Glomerular endothelial cell (primary cell): ENCODE results near the gene PIK3R5. TPM values are rescaled to one million over a fixed set of nuclear protein-coding genes. Genes with fewer than 3 reads are reported as not detected.
A peak's percentile ranks its signal among the peaks of the same experiment; 100 is the strongest.

Experiments
- DNase-seq: peaks from one replicate; pipeline ENCODE4 v3.0.0-alpha.2; 2011; ENCODE audit warnings: low read depth, low spot score; ENCODE audit errors: extremely low read depth
- total RNA-seq: library from RNA; depleted of rRNA; stranded (reverse); fragments of >200 nt; gene quantifications from 2 replicates; pipeline ENCODE4 v1.2.3, GENCODE V29; 2015

The PIK3R5 gene
- total RNA-seq, 1 donor from 2014 or later: not detected

DNA sequence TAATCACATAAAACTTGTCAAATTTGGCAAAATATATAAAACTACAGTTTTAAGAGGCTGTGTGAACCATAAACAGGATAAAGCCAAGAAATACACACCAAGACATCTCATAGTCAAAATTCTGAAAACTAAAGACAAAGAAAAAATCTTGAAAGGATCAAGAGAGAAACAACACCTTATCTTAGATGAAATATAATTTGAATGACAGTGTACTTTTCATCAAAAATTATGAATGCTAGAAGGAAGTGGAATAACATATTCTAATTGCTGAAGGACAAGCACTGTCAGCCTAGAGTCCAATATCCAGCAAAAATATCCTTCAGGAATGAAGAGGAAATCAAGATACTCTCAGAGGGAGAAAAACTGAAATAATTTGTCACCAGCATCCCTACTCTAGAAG, 37.2 kb downstream of the PIK3R5 start:
- no peak for DNase-seq

- no peak for DNase-seq
Measured at GRCh38 chr17:8927395-8927794, 38.1 kb downstream of the PIK3R5 start.

DNA sequence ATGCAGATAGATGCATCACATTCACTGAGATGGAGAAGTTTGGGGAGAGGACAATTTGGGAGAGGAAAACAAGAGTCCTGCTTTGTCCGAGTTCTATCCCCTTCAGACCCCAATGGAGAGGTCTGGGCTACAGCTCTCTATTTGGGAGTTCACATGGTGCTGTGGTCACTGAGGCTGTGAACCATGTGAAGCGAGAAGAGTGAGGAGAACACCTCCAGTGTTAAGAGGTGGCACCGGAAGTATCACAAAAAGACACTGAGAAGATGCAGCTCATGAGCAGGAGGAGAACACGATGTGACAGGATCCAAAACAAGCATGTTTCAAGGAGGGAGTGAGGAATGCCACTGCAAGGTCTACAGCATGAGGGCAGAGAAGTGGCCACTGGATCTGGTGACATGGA, 39.7 kb downstream of the PIK3R5 start:
- DNase-seq: no peak

- no peak for DNase-seq
Measured at GRCh38 chr17:8925141-8925540, 40.4 kb downstream of the PIK3R5 start.

GRCh38 chr17:8924595-8924994, 40.9 kb downstream of the PIK3R5 start:
- no peak for DNase-seq

GRCh38 chr17:8923762-8924161, 41.7 kb downstream of the PIK3R5 start:
- no peak for DNase-seq

GRCh38 chr17:8922928-8923327, 42.6 kb downstream of the PIK3R5 start:
- no peak for DNase-seq

DNA sequence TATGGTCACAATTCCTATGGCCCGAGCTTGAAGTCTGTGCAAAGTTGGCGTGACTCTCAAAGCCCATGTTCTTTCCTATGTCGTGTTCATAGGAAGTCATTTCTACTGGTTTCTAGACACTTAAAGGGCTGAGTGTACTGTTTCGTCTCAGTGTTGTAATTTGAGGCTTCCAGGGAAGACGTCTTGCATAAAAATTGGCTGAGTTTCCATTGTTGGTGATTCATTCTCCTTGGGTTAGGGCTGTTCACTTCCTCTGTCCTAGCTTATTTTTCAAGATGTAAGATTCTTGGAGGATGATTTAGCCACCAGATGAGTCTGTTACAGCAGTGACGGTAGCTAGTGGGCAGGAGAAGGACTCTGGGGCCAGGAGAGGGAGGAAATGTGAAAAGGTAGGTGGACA, 43.1 kb downstream of the PIK3R5 start:
- DNase-seq: peak; percentile 51

GRCh38 chr17:8921147-8921546, 44.4 kb downstream of the PIK3R5 start:
- DNase-seq: no peak

DNA sequence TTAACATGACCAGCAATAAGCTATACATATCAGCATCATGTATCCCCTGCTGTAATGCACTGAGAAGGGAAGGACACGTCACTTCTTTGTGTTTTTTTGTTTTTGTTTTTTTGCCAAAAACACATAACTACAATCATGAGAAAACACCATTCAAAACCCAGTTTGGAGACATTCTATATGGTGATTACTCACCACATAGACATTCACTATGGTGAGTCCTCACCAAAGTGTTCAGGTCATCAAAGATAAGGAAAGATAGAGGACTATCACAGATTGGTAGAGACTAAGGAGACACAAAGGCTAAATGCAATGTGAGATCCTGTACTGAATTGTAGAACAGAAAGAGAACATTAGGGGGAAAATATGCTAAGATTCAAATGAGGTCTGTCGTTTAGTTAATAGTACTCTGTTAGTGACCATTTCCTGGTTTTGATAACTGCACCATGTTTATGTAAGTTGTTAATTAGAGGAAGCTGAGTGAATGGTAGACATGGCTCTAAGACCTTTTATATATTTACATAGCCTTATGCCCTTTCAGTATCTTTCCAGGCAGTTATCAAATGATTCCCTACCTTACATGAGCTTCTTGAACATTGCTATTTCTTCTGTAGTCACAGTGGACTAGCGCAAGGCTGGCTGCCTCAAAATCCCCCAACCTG, 46.6 kb downstream of the PIK3R5 start:
- no peak for DNase-seq

GRCh38 chr17:8916466-8916865, 49.0 kb downstream of the PIK3R5 start:
- no peak for DNase-seq

GRCh38 chr17:8914554-8914953, 51.0 kb downstream of the PIK3R5 start:
- DNase-seq: no peak

DNA sequence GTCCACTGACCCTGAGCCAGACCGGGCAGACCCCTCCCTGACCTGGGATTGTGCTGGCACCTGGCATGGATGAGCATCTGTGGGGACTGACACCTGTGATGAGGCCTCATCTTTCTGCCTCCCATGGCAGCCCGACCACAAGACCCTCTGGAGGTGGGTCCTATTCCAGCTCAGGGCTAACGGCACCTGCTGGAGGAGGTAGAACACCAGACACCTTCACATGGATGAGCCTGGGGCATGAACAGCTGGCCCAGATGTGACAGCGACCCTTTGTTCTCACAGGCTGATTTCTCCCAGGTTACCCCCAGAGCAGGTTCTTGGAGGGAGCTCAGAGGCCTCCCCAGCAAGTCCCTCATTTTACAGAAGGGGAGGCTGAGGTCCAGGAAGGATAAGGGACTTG, 51.6 kb downstream of the PIK3R5 start:
- no peak for DNase-seq

DNA sequence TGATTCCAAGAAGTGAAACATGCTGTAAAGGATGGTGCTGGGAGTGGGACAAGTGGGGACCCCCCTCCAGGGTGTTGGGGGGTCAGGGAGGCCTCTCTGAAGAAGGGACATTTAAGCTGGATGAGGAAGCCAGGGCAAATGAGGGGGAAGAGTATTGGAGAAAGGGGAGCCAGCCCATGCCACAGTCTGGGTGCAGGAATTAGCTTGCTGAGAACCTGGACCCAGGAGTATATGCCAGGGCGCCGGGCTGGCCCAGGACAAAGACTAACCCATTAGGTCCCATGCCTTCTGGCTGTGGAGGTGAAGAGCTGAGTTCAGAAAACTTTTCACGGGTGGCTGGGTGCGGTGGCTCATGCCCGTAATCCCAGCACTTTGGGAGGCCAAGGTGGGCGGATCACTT, 52.4 kb downstream of the PIK3R5 start:
- no peak for DNase-seq

DNA sequence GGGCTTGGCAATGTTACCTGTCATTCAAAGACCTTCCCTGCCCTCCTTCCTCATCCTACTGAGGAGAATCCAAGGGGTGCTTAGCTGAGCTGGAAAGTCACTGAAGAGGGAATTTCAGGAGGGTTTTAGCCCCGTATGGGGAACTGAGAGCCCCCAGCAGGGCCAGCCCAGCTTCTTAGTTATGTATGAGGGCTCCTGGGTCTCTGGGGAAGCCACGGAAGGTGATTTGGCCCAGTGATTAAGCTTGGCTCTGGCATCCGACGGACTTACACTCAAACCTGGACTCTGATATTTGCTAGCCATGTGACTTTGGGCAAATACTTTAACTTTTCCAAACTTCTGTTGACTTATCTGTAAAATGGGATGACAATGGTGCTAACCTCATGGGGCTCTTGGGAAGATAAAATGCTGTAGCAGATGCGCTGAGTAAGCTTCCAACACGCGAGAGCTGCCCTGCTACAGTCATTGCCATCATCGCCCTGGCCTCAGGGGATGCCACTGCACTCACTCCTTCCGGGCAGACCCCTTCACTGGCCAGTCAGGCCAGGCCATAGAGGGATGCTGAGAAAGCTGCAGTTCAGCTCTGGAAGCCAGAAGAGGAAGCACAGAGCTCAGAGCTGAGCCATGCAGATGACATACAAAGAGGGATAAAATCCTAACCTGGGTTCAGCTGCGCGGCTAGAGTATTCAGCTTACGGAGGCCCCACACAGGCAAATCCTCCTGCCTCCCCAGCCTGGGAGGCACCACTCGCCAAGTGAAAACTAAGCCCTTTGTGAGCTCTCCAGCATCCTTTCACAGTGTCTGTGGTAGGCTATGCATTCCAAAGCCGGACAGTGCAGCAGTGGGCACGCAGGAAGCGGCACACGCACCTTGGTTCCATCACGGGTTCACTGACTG, 53.2 kb downstream of the PIK3R5 start:
- DNase-seq: no peak

- no peak for DNase-seq
Measured at GRCh38 chr17:8910969-8911604, 54.4 kb downstream of the PIK3R5 start.

DNA sequence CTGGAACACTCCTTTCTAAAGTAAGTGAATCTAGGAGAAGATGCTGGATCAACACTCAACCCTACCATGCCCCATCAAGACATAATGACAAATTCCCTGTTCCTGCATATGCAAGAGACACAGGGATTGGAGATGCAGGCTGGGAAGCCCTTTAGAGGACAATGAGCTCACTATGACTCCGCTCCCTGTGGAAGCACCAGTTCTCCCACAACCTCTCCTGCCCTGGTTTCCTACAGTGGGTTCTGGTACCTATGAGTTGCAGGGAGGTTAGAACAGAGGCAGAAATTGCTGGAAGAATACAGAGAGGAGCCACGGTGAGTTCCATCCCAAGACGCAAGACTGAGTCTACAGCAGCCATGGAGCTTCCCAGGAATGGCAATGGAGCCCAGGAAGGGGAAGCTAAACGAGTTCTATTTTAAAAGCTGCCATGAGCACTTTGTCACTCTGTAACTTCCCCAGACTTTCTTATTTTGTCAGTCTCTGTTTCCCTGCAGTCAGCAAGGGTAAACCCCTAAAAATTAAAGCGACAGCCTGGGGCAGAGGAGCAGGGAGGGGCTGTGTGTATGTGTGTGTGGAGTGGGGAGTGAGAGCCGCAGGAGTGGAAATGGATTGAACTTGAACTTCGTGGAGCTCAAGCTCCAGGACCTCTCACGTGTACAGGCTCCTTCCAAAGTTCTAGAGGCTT, 55.8 kb downstream of the PIK3R5 start:
- no peak for DNase-seq

DNA sequence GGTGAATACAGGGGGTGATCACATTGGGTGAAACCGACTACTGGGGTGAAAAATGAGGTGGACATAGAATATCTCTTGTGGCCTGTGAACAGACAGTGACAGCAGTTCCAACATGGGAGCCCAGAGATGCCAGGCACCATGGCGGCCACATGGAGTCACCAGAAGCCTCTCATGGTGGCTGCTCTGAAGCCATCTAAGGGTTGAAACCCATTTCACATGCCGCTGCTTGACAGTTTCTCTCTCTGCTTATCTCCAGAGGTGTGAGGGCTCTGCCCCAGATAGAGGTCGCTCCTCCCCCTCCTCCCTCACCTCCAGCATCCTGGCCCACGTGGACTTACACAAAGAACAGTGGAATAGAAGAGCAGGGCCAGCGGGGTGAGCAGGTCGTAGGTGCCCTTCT, 60.2 kb downstream of the PIK3R5 start:
- no peak for DNase-seq

DNA sequence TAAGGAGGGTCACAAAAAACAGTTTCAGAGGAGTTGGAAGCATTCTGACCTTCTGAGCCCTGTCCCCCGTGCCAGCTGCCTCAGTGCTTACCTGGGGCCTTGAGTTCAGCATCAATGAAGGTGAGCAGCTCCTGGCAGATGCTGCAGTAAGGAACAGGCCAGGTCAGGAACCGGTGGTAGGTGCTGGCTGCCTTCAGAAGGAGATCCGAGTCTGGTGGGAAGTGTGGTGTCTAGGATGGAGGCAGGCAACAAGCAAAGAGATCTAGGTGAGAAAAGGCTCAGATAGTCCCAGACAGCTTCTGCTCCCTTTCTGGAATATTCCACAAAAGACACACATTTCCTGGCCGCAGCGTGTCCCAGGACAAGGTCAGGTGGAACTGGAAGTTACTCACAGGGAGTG, 60.8 kb downstream of the PIK3R5 start:
- DNase-seq: no peak

GRCh38 chr17:8904201-8904600, 61.3 kb downstream of the PIK3R5 start:
- no peak for DNase-seq
